ENCODE results near the gene UCMA.
"Not testable (repeated sequence)": the region's sequence is repeated elsewhere in the genome, so short reads cannot be mapped to it uniquely, and the experiment has no call there.

DNA sequence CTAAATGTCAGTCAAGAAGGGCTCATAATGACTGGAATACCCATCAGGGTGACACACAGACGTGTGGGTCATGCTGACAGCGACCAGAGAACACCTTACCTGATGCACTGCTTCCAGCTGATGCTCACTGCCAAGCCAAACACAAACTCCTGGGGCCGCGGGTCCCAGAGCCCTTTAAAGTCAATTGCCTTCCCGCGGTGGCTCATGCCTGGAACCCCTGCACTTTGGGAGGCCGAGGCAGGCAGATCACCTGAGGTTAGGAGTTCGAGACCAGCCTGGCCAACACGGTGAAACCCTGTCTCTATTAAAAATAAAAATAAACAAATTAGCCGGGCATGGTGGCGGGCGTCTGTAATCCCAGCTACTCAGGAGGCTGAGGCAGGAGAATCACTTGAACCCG, 562 bp upstream of the UCMA start:
- not testable (repeated sequence) for TF ChIP-seq CTCF (conservative IDR thresholded peaks at IDR 0.05; ENCODE audit: low read depth, low read length); EZH2 (IDR thresholded peaks at IDR 0.05; ENCODE audit: borderline replicate concordance, low read depth, low read length, poor library complexity, severe bottlenecking)

Data from A673 (cell line).